GM20000 (cell line): ENCODE measurements around the gene RFPL1.
A peak's percentile ranks its signal among the peaks of the same experiment; 100 is the strongest.
"Not testable (repeated sequence)": the region's sequence is repeated elsewhere in the genome, so short reads cannot be mapped to it uniquely, and the experiment has no call there.

ENCODE experiments used
- DNase-seq: peaks from one replicate; pipeline ENCODE4 v3.0.0; 2012; ENCODE audit warnings: low spot score
- TF ChIP-seq, protein P1 (sequence below): IDR thresholded peaks from 2 replicates; pipeline ENCODE4 v1.5.1; 2012; ENCODE audit warnings: mild to moderate bottlenecking, control low read depth; ENCODE audit errors: extremely low read depth, missing control alignments

The RFPL1 gene

DNA sequence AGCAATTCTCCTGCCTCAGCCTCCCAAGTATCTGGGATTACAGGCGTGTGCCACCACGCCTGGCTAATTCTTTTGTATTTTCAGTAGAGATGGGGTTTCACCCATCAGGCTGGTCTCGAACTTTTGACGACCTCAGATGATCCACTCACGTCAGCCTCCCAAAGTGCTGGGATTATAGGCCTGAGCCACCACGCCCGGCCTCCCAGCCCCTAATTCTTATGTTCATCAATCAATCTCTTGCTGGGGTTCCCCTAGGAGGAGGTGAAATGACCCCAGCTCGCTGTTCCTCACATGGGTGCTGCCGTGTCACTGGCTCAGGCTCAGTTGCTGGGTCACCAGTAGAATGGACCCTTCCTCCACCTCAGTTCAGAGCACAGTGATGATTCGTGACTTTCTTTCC, at the start of gene RFPL1:
TSS of gene RFPL1 (plus strand) at position 301 of the 400 bp plus-strand sequence.
- DNase-seq: not testable (repeated sequence)

DNA sequence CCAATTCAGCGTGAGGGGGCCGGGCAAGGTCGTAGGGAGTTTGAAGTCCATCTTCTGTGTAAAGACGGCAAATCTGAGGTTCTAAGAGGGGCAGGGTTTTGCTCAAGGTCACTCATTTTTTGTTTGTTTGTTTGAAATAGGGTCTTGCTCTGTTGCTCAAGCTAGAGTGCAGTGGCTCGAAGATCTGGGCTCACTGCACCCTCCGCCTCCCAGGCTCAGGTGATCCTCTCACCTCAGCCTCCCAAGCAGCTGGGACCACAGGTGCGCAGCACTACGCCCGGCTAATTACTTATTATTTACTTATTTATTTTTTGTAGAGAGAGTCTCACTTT, 49.7 kb upstream of the RFPL1 start:
- TF ChIP-seq, protein P1, sequence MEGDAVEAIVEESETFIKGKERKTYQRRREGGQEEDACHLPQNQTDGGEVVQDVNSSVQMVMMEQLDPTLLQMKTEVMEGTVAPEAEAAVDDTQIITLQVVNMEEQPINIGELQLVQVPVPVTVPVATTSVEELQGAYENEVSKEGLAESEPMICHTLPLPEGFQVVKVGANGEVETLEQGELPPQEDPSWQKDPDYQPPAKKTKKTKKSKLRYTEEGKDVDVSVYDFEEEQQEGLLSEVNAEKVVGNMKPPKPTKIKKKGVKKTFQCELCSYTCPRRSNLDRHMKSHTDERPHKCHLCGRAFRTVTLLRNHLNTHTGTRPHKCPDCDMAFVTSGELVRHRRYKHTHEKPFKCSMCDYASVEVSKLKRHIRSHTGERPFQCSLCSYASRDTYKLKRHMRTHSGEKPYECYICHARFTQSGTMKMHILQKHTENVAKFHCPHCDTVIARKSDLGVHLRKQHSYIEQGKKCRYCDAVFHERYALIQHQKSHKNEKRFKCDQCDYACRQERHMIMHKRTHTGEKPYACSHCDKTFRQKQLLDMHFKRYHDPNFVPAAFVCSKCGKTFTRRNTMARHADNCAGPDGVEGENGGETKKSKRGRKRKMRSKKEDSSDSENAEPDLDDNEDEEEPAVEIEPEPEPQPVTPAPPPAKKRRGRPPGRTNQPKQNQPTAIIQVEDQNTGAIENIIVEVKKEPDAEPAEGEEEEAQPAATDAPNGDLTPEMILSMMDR: no peak
- no peak for DNase-seq

DNA sequence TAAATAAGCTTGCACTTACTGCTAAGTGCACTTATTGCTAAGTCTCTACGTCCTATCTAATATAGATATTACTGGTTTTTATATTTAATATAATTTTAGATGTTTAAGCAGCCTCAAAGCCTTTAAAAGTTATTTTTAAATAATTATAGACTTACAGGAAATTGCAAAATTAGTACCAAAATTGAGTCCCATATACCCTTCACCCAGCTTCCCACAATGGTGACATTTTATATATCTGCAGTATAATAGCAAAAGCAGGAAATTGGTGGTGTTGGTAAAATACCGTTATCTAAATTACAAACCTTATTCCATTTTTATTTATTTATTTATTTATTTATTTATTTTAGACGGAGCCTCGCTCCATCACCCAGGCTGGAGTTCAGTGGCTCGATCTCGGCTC, 48.1 kb upstream of the RFPL1 start:
- TF ChIP-seq, protein P1: no peak

DNA sequence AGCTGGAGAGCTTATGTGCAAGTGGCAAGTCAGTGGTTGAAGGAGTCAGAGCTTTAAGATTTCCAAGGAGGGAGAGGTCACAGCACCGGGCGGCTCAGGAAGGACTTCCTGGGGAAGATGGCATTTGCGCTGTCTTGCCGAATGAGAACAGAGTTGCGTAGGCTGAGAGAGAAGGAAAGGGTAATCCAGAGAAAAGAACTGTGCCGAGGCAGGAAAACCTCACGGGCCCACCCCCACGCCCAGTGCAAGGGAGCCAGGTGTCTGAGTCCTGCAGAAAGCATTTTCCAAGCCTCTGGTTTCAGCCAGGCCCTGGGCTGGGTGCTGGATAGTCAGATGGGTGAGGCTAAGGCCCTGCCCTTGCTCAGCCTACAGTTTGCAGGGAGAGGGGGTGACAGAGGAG, 46.8 kb upstream of the RFPL1 start:
- no peak for DNase-seq
- TF ChIP-seq, protein P1: no peak

More for the DNA sequence above, 48.1 kb upstream of the RFPL1 start:
- DNase-seq: no peak

DNA sequence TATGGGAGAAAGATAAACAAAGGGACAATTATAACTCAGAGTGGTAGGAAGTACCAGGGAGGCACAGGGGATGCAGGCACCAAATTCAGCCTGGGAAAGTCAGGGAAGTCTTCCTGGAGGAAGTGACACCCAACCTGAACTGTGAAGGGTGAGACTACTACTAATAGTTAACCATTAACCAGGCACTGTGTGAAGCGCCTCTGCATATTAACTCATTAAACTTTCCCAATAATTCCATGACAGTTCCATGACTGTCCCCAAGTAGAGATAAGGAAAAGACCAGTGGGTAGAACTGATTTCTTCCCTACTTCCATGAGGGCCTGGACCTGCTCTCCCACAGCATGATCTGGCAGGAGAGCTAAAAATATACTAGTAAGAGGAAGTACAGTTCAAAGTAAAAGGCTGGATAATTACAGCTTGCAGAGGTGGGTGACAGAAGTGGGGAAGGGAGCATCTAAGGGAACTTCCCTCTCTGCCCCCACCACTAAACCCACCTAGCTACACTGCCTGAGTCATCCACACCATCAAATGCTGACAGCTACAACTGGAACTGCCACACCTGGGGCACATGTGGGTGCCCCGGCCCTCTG, 45.3 kb upstream of the RFPL1 start:
- no peak for DNase-seq
- TF ChIP-seq, protein P1: no peak

DNA sequence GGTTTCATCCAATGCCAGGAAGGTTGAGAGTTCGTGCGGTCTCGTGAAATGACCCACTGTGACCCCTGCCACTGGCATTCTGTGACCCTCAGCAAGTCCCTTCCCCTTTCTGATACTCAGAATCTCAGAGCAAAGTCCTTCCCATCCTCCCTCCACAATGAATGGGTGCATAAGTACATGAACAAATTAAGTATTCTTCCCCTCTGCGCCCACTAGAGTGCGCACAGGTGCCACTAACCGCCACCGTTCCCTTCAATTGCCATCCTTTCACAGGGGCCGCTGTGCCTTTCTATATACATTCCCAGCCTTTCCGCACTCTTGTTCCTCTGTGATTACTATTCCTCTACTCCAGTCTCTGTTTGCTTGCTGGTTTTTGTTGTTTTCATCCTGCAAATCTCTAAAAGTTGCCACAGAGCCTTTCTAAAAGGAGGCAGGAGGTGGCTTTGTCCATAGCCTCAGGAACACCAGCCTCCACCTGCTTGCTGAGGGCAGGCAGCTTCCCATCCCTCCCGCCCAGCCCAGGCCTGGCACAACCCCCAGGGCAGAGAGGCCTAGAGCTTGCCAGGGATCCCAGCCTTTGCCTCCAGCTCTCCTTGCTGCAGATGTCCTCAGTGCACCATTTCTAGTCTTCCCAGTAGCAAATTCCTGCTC, 43.3 kb upstream of the RFPL1 start:
- DNase-seq: peak; percentile 73
- TF ChIP-seq, protein P1: peak; percentile 92

DNA sequence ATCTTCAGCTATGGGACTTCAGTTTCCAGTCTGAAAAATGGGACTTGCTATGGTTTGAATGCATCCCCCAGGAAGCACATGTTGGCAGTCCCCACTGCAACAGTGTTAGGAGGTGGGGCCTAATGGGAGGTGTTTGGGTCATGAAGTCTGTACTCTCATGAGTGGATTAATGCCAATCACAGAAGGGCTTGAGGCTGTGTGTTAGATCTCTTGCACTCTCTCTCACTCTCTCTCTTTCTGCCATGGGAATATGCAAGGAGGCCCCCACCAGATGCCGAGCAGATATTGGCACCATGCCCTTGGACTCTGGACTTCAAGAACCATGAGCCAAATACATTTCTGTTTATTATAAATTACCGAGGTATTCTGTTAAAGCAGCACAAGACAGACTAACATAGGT, 42.3 kb upstream of the RFPL1 start:
- no peak for DNase-seq
- TF ChIP-seq, protein P1: no peak

DNA sequence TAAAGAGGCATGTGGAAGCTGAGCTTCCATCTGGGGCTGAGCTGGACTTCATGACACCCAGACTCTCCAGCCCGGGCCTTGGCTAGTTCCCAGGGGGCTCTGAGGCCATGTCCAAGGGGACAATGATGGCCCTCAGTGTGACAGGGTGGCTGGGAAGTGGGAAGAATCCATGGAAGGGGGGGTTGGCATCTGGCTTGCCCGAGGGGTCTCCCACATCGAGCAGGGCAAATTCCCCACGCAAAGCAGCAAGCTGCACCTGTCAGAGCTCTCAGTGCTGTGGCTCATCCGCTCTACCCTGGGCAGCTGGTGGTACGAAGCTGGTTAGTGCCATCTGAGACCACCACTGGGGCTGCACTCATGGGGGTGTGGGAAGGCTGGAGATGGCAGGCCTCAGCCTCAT, 40.6 kb upstream of the RFPL1 start:
- DNase-seq: no peak

More for the DNA sequence above, 40.6 kb upstream of the RFPL1 start:
- TF ChIP-seq, protein P1: no peak
